Measurements from ENCODE around the gene AKR1C8.
"Not testable (repeated sequence)": the region's sequence is repeated elsewhere in the genome, so short reads cannot be mapped to it uniquely, and the experiment has no call there.

The AKR1C8 gene

DNA sequence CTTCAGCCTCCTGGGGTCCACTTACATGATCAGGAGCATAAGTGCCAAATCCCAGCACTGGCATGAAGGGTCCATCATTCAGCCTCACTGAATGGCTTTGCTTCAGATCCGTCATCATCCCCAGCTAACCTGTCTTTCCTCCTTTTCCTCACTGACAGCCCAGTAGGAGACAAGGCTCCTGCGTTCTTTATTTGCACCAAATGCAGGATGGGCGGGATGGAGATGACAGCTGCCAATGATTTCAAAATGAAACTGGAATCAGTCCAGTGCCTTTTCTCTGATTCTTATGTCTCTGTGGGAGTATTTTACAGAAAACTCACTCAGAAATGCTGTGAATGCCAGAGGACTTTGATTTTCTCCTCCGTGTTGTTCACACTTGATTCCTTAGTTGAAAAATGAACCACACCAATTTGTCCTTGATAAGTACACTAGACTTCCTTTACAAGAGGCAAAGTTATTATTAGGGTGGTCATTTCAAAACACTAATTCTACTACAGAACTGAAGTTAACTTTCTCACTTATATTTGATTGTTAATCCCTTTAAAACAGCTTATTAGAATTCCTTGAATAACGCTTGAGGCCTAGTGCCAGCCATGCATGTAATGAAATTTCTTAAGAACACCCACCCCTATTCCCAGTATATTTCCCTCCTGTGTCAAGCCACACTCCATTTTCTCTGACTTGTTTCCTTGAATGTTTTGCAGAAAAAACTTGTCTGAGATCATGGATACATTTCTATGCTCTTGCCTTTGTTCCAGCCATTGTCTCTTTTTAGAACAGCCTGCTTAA is at the start of gene AKR1C8:
AKR1C8 (minus strand) TSS at position 164 of the 789 bp plus-strand sequence; CDS start at position 118, 46 bp downstream.
- in situ Hi-C loops (cut with HindIII; ENCODE audit: low sequenced_read_pairs) = no loop called here

DNA sequence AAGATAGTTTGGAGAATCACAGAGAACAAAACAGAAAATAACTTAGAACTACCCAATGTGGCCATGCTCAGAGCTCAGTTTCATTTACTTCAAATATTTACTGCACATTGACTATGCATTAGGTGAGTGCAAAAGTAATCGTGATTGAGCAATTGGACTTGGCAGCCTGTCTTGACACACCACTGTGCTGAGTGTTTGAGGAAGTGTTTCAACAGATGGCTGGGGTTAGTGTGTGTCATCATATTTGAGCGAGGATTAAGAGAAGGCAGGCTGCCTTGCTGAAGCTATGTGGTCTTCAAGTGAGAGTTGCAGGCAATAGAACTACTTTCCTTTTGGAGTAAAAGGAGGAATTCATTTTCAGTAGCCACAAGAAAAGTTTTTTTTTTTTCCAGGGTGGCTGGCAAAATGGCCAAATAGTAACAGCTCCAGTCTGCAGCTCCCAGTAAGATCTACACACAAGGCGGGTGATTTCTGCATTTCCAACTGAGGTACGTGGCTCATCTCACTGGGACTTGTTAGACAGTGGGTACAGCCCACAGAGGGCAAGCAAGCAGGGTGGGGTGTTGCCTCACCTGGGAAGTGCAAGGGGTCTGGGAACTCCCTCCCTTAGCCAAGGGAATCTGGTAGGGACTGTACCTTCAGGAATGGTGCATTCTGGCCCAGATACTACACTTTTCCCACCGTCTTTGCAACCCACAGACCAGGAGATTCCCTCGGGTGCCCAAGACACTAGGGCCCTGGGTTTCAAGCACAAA is 49.3 kb upstream of the AKR1C8 start:
- in situ Hi-C loops (cut with HindIII; ENCODE audit: low sequenced_read_pairs) = no loop called here

DNA sequence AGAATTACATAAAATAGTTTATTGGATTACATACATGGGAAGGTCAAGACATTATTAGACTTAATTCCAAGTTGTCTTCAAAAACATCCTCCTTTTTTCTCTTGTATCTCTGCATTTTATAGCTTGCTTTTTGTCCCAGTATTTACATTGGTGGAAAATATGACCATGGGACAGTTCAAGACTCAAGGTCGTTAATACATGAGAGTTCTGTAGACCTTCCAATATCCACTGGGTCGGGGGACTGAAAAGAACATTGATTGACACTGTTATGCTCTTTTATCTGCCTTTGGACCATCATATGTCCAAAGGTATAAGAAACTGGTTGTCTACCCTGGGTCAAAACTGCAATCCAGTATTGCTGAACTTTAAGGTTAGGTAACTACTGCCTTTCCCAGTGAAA is 48.4 kb upstream of the AKR1C8 start:
- in situ Hi-C loops (cut with HindIII; ENCODE audit: low sequenced_read_pairs) = no loop called here

DNA sequence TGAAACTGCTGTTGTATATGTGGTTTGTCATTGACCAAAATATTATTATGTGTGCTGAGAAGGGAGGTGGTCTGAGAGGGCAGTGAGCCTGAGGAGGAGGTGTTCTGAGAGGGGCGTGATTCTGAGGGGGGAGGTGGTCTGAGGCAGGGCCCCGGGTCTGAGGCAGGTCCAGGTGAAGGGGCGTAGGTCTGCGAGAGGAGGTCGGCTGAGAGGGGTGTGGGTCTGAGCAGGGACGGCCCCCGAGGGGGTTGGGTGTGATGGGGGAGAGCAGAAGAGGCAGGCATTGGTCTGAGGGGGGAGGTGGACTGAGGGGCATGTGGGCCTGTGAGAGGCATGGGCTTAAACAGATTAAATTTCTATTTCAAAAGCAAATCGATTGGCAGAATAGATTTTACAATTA is 44.1 kb upstream of the AKR1C8 start:
- in situ Hi-C loops (cut with HindIII; ENCODE audit: low sequenced_read_pairs) = no loop called here

DNA sequence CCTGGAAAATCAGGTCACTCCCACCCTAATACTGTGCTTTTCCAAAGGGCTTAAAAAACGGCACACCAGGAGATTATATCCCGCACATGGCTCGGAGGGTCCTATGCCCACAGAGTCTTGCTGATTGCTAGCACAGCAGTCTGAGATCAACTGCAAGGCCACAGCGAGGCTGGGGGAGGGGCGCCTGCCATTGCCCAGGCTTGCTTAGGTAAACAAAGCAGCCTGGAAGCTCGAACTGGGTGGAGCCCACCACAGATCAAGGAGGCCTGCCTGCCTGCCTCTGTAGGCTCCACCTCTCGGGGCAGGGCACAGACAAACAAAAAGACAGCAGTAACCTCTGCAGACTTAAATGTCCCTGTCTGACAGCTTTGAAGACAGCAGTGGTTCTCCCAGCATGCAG is 38.0 kb upstream of the AKR1C8 start:
- in situ Hi-C loops (cut with HindIII; ENCODE audit: low sequenced_read_pairs) = not testable (repeated sequence)

DNA sequence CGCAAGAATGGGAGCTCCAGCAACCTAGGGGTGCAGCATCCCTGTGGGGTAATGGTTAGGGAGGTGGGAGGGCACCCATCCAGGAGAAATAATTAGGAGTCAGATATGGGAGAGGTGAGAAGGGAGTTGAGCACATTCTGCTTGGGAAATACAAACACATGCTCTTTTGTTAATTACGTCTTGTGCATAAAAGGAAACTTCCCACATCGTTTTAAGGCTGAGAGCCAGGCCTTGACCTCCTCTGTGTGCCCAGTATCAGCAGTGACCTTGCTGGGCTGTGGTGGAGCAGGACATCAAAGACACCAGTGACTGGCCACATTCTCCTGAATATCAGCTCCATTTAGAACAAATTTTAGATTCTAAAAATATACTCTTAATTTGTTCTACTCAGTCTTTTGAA is 34.3 kb upstream of the AKR1C8 start:
- in situ Hi-C loops (cut with HindIII; ENCODE audit: low sequenced_read_pairs) = no loop called here

DNA sequence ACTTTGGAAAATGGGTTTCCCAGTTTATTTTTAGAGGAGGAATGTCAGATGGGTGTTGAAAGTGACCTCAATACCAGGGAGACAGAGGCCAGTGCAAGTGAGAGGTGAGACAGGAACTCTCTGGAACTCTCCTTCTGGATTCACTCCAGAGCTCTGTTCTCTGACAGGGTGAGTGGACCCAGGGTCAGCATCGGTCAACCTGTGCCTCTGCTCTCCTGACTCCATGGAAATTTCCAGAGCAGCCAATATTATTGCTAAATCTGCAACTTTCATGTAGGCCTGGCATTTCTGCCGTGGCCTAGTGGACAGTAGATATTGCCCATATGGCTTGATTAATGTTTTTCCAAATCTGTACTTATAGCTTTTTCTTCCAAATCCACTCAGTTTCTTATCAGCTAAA is 31.9 kb upstream of the AKR1C8 start:
- in situ Hi-C loops (cut with HindIII; ENCODE audit: low sequenced_read_pairs) = no loop called here

DNA sequence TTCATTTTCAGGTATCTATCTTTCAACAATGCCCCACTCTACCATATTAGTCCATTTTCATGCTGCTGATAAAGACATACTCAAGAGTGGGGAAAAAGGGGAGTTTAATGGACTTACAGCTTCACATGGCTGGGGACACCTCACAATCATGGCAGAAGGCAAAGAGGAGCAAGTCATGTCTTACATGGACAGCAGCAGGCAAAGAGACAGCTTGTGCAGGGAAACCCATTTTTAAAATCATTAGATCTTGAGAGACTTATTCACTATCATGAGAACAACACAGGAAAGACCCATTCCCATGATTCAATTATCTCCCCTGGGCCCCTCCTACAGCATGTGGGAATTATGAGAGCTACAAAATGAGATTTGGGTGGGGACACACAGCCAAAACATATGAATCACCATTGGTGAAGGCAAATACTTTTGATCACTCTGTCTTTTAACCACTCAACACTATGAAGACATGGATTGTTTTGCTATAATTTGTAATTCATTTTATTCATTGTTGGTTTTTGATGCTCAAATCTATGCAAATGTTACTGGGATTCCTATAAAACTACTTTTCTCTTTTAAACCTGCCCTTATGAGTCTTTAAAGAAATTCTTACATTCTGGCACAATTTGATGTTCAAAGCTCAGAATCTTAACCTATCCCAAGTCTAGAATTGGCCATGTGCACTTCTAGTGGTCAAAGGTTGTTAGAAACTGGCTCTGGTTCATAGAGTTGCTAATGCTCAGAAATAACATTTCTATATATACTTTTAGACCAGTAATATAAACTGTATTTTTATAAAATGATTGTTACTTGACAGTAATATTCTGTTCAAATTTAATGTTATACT is 27.0 kb upstream of the AKR1C8 start:
- in situ Hi-C loops (cut with HindIII; ENCODE audit: low sequenced_read_pairs) = no loop called here

DNA sequence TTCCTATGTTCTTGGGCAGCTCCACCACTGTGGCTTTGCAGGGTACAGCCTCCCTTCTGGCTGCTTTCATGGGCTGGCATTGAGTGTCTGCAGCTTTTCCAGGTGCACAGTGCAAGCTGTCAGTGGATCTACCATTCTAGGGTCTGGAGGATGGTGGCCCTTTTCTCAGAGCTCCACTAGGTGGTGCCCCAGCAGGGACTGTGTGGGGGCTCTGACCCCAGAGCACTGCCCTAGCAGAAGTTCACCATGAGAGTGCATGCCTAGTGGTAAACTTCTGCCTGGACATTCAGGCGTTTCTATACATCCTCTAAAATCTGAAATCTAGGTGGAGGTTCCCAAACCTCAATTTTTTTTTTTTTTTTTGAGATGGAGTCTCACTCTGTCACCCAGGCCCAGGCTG is 25.3 kb upstream of the AKR1C8 start:
- in situ Hi-C loops (cut with HindIII; ENCODE audit: low sequenced_read_pairs) = not testable (repeated sequence)

DNA sequence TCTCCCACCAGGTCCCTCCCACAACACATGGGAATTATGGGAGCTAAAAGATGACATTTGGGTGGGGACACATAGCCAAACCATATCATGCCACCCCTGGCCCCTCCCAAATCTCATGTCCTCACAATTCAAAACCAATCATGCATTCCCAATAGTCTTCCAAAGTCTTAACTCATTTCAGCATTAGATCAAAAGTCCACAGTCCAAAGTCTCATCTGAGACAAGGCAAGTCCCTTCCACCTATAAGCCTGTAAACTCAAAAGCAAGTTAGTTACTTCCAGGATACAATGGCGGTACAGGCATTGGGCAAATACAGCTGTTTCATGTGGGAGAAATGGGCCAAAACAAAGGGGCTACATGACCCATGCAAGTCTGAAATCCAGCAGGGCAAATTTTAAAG is 24.8 kb upstream of the AKR1C8 start:
- in situ Hi-C loops (cut with HindIII; ENCODE audit: low sequenced_read_pairs) = not testable (repeated sequence)

DNA sequence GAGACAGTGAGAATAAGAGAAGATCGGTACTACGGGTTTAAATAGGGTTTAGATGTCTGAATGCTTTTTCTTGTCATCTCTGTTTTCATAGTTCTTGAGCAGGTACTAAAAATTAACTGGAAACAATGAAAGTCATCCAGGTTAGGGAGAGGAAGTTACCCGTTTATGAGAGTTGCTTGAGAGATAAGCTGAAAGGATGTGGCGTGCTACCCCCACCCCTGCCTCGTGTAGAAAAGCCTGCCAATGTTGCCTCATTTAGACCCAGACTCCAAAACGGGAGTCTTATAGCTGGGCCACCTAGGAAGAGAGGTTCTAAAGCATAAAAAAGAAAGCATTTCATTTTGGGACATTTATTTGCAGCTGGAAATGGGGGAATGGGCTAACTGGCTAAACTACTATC is 21.8 kb upstream of the AKR1C8 start:
- in situ Hi-C loops (cut with HindIII; ENCODE audit: low sequenced_read_pairs) = no loop called here

DNA sequence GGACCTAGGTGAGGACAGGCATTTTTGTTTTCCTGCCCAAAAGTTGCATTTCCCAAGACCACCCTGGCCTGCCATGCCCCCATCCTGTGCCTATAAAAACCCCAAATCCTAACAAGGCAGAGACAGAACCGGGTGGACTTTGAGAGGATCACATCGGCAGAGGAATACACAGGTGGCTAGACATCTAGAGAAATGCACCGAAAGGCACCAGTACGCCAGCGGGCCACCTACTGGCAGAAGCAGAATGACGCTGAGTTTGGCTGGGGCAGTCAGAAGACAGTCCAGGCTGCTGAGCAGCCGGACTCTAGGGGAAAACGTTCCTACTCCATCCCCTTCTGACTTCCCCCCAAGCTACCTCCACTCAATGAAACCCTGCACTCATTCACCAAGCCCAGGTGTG is 14.4 kb upstream of the AKR1C8 start:
- in situ Hi-C loops (cut with HindIII; ENCODE audit: low sequenced_read_pairs) = no loop called here

DNA sequence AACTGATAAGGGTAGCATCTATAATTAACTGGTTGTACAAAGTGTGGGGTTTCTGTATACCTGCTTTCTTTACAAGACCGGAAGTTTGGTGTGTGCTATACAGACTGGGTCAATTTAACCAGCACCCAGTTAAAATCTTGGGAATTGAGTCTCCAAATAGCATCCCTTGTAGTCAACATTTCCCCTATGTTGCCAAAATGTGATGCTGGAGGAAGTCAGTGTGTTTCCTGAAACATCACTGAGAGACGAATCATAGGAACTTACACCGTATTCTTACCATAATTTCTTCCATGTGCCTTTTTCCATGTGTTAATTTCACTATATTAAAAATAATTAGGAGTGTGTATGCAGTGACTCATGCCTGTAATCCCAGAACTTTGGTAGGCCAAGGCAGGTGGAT is 13.4 kb upstream of the AKR1C8 start:
- in situ Hi-C loops (cut with HindIII; ENCODE audit: low sequenced_read_pairs) = no loop called here

DNA sequence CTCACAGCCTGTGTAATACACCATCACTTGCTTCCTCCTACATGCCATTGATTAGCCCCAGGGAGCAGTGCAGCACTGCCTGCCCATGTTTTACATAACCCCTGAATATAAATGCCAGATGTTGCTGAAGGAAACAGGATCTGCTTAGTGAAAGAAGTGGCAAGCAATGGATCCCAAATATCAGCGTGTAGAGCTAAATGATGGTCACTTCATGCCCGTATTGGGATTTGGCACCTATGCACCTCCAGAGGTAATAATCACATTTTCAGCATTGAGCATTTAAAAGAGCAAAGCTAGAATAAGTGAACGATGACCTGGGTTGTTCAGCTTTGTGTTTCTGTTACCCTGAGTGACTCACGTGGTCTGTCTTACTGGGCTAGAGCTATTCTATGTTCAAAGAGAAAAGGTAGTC is 11.8 kb upstream of the AKR1C8 start, which contains the start of gene AKR1C4:
AKR1C4 (plus strand) TSS at position 136 of the 412 bp plus-strand sequence; CDS start at position 167, 31 bp downstream.
- in situ Hi-C loops (cut with HindIII; ENCODE audit: low sequenced_read_pairs) = no loop called here

DNA sequence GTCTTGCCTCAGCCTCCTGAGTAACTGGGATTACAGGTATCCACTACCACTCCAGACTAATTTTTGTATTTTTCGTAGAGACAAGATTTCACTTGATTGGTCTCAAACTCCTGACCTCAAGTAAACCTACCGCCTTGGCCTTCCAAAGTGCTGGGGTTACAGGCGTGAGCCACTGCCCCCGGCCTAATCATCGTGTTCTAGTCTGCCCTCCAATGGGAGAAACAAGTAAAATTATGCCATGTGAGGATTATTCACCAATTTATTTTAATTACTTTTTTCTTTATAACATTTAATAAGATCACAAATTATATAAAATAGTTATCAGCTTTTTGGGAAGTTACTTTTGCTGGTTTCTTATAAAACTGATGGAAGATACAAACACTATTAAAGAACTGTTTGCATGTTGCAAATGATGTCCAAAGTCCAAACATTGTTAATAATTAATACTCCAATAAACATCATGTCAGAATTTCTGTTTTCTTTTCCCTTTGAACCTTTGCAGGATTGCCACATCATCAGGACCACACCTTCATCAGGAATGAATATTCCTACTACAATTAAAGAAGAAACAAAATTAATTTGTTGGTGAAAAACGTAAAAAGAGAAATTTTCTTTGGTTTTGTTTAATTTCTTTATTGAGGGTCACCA is 10.9 kb upstream of the AKR1C8 start:
- in situ Hi-C loops (cut with HindIII; ENCODE audit: low sequenced_read_pairs) = no loop called here

DNA sequence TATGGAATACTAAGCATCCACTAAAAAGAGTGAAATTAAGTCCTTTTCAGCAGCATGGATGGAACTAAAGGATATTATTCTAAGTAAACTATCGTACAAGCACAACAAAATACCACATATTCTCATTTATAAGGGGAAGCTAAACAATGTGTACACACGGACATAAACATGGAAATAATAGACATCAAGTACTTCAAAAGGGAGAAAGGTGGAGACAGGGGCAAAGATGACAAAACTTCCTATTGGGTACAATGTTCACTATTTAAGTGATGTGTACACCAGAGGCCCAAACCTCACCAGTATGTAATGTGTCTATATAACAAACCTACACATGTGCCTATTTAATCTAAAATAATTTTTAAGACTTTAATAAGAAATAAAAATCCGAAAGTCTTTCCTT is 9.5 kb upstream of the AKR1C8 start:
- in situ Hi-C loops (cut with HindIII; ENCODE audit: low sequenced_read_pairs) = no loop called here

DNA sequence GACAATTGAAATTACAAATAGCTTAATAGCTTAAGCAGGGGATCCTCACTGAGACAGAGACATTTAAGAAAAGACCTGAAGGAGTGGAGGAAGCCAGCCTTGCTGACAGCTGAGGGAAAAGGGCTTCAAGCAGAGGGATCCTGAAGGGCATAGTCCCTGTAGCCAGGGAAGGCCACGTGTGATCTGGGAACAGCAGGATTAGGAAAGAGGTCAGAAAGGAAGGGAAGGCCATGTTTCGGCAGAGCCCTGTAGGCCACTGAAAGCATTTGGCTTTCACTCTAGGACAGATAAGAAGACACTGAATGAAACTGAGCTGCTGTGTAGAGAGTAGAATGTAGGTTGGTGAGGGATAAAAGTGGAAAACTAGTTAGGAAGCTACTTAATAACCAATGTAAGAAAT is 3.4 kb upstream of the AKR1C8 start:
- in situ Hi-C loops (cut with HindIII; ENCODE audit: low sequenced_read_pairs) = no loop called here

DNA sequence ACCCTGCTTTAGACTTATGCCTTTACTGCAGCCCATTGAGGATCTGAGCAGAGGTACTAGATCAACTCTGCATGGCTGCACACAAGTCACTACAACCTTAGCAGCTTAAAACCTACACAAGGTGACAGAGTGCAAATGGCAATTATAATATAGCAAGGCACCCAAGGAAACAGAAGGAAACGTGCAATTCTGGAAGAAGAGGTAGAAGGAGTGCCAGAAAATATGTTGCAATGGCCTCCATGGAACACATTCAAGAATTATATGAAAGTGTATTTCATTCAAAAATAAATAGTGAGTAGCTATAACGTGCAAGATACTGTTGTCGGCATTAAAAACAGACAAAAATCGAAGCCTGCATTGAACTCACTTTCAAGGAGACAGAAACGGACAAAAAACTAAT is 2.9 kb upstream of the AKR1C8 start:
- in situ Hi-C loops (cut with HindIII; ENCODE audit: low sequenced_read_pairs) = no loop called here

DNA sequence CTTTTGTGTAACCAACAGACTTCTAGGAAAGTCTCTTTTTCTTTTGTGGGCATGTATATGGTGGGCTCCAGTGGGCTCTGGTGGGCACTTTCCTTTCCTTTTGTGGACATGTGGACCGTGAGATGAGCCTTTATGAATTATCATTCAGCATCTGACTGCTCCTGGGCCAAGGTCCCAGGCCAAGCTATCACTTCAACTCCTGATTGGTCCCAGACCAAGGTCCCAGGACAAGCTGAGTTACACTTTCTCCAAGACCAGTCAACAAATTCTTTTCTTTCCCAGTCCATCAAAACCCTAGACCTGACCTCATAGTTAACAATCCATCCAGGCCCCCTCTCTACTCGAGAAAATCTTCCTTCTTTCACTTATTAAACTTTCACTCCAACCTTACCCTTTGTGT is 1.0 kb downstream of the AKR1C8 start:
- in situ Hi-C loops (cut with HindIII; ENCODE audit: low sequenced_read_pairs) = no loop called here

DNA sequence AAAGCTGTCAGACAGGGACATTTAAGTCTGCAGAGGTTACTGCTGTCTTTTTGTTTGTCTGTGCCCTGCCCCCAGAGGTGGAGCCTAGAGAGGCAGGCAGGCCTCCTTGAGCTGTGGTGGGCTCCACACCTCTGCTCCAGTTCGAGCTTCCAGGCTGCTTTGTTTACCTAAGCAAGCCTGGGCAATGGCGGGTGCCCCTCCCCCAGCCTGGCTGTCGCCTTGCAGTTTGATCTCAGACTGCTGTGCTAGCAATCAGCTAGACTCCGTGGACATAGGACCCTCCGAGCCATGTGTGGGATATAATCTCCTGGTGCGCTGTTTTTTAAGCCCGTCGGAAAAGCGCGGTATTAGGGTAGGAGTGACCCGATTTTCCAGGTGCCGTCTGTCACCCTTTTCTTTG is 4.4 kb downstream of the AKR1C8 start:
- in situ Hi-C loops (cut with HindIII; ENCODE audit: low sequenced_read_pairs) = not testable (repeated sequence)

DNA sequence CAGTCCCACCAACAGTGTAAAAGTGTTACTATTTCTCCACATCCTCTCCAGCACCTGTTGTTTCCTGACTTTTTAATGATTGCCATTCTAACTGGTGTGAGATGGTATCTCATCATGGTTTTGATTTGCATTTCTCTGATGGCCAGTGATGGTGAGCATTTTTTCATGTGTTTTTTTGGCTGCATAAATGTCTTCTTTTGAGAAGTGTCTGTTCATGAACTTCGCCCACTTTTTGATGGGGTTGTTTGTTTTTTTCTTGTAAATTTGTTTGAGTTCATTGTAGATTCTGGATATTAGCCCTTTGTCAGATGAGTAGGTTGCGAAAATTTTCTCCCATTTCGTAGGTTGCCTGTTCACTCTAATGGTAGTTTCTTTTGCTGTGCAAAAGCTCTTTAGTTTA is 9.4 kb downstream of the AKR1C8 start:
- in situ Hi-C loops (cut with HindIII; ENCODE audit: low sequenced_read_pairs) = not testable (repeated sequence)
